Measurements from ENCODE around the gene EIF2S3B.

The EIF2S3B gene

GRCh38 chr12:10554756-10555481, 49.2 kb downstream of the EIF2S3B start:
- peak; percentile 84 for DNase-seq

- peak; percentile 68 for DNase-seq
Measured at GRCh38 chr12:10557329-10557728, 51.6 kb downstream of the EIF2S3B start.

- no peak for DNase-seq
Measured at GRCh38 chr12:10557766-10558165, 52.1 kb downstream of the EIF2S3B start.

Data from activated CD8-positive, alpha-beta memory T cell treated with anti-CD3 and anti-CD28 coated beads for 24 hours (primary cell).